DMS79 (cell line): Measurements from ENCODE around the gene RFTN1.

ENCODE experiments used
- DNase-seq: peaks from one replicate; lab custom pipeline; 2025; lab: John Stamatoyannopoulos, UW

The RFTN1 gene

DNA sequence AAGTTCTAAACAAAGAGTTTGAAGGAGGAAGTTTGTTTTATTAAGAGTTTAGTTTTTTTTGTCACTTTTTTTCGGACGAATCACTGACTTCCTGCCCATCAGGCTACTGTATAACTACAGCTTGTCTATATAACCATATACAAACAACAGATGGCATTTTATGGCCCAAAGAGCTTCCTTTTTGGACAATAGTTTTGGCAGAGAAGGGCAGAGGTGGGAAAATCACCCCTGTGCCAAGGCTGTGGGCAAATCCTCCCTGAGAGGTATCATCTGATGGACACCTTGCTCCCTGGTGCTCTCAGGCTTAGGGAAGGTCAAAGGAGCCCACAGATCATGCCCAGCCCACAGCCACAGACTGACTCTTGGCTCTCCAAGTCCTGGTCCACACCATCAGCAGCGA, 135.1 kb downstream of the RFTN1 start:
- DNase-seq, result no peak

- no peak for DNase-seq
Observed at GRCh38 chr3:16377847-16378302, 135.6 kb downstream of the RFTN1 start.

DNA sequence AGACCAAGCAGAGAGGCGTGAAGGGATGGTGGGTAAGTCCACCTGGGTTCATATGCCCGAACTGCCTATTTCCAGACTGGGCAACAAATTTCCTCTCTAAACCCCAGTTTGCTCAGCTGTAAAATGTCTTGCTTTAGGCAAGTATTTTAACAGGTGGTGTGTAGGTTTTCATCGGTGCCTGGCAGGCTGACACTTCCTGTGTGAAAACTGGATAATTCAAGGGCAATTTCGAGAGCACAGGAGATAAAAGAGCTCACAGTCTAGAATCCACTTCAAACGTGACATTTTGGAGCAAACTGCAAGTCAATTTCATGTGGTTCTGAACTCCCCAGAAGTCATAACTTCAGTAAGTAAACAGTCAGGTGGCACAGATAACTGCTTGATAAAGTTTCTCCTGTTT, 136.3 kb downstream of the RFTN1 start:
- DNase-seq, result no peak

- no peak for DNase-seq
Observed at GRCh38 chr3:16375891-16376290, 137.6 kb downstream of the RFTN1 start.

DNA sequence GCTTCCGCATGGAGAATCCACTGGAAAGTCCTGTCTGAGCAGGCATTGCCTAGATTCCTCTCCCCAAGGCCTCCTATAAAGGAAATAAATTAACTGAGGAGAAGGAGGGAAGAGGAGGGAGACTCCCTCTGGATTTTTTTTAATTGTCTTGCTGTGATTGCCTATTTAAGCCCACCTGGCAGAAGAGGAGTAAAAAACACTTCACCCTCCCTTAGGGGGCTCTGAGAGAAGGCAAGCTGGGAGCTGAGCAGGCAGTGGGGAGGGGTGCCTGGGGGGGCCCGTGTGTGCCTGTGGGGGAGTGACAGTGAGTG, 138.6 kb downstream of the RFTN1 start:
- DNase-seq, result no peak

- DNase-seq, result no peak
Observed at GRCh38 chr3:16374047-16374934, 139.2 kb downstream of the RFTN1 start.

DNA sequence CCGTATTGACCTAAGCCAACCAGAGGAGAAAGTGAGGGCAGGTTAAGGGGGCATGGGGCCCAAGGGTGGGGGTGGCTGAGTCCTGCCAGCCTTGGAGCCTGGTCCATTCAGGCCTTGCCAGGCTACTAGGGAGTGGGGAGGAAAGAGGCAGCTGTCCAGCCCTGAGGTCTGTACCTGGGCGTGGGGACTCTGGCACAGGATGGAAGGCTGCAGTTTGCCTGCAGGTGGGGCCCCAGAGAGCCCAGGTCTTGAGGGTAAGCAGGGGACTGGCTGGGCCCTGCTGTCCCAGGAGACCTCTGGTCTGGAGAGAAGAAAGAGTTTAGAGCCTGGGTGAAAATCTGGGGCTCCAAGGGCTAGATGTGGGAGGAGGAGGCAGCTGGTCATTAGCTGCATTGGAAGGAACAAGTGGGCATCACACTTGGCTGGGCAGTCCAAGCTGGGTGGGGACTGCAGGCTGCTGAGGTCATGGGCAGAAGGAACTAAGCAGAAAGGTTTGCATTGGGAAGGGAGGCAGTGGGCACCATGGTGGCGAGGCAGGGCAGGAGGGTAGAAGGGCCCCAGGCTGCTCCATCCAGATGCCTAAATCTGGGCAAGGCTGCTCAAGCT, 140.1 kb downstream of the RFTN1 start:
- no peak for DNase-seq

GRCh38 chr3:16372362-16373292, 140.9 kb downstream of the RFTN1 start:
- DNase-seq, result no peak

GRCh38 chr3:16370872-16371740, 142.4 kb downstream of the RFTN1 start:
- no peak for DNase-seq

DNA sequence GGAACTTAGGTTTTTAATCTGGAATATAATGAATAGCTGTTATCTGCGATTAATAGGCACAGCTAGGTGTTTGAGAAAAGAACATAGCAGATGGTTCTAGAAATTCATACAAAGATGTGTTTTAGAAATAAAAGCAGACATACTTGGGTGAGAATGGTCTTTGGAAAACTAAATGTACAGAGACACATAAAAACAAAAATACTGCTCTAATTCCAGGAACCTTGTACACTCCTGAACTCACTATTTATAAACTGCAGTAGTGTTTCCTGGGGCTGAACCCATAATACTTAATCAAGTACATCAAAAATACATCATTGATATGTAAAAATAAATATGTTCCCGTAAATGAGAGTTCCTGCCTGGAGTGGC, 143.0 kb downstream of the RFTN1 start:
- DNase-seq, result no peak

GRCh38 chr3:16369885-16370284, 143.6 kb downstream of the RFTN1 start:
- DNase-seq, result no peak

DNA sequence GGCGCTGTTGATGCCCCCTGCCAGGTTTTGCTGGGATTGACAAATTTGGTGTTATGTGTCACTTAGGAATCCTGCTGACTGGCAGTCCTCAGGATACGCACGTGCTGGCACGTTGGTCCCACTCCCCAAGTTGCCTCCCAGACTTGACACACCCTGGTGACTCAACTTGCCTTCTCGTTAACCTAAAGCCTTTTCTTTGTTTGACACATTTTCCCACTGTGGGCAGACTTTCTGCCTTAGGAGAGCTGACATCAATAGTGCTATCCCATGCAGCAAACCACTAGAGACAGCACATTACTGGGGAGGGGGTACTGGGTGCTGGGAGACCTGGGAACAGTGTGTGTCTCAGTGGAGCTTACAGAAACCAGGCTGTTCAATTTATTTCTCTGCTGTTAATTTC, 144.2 kb downstream of the RFTN1 start:
- DNase-seq, result no peak

GRCh38 chr3:16366581-16366980, 146.9 kb downstream of the RFTN1 start:
- no peak for DNase-seq

GRCh38 chr3:16365491-16366128, 147.9 kb downstream of the RFTN1 start:
- DNase-seq, result no peak

DNA sequence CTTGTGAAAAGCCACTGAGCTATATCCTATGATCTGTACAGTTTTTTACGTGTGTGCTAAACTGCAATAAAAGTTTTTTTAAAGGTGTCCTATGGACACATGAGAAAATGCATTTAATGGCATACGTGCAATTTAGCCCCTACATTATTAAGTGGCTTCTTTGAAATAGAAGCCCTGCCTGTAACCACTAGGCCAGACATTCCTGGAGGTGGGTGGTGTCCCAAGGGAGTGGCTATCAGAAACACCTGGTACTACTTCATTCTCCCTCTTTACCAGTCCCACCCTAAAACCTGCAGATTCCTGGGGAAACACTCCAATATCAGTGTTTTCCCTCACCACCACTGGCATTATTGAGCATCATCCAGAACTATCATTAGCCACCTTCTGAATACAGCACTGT, 148.5 kb downstream of the RFTN1 start:
- no peak for DNase-seq

DNA sequence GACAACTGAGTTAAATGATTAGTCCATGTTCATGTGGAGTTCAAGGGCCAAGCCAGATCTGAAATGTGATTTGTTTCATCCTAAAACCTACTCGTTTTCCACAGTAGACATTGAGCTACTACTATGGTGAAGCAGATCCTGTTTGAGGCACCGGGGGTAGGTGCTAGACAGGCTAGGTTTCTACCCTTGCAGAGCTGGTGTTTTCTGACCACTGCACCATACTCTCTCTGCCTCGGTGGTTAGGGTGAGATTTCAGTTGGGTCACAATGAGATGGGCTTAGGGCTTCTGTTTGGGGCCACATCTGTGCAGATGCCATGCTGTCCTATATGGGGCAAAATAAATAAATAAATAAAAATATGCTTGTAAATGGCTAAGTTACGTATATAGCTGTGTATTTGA, 149.2 kb downstream of the RFTN1 start:
- no peak for DNase-seq

DNA sequence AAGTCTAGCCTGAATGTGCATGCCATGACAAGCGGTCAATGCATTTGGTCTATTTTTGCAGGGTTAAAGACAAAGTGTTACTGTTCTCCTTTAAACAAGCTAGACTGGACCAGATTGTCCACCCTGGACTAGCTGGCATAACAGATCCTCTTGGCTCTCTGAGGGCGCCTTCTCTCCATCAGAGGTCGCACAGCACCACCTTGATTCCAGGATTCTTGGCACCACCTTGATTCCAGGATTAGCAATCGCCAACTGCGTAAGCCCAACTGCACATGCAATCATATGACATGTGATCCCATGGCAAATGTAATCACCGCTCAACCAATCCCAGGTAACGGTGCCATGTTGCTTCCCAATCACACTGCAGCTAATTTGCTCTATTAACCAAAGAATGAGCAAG, 149.9 kb downstream of the RFTN1 start:
- no peak for DNase-seq

GRCh38 chr3:16362770-16363169, 150.7 kb downstream of the RFTN1 start:
- DNase-seq, result no peak

GRCh38 chr3:16361087-16361486, 152.4 kb downstream of the RFTN1 start:
- no peak for DNase-seq

- no peak for DNase-seq
Observed at GRCh38 chr3:16359331-16359730, 154.2 kb downstream of the RFTN1 start.

DNA sequence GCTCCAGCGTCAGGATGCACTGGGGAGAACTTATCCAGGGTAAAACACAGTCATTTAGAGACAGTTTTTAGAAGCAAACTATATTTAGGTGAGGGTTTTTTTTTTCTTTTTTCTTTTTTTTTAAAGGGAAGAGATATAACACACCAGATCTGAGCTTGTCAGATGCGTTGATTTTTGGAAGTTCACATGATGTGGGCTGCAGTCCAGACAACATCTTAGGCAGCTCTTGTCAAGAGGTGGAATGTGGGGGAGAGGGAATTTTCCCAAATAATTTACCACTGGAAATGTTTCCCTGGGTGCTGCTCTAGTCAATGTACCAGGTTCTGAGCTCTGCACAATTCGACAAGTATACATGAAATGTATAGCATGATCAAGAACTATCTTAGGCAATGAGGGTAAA, 155.2 kb downstream of the RFTN1 start:
- DNase-seq, result no peak
